HL-60 (cell line): Measurements from ENCODE around the gene SSTR1.

Experiments
- DNase-seq, 2 experiments: peaks; one replicate each; pipeline ENCODE4 v3.0.0-alpha.2; 2010 to 2020; ENCODE audit warnings: low read depth in 1 of 2, low spot score in 1 of 2
- H3K27ac ChIP-seq: fragments of 250-450 bp; sonication (Bioruptor Pico); replicated peaks from 2 replicates; pipeline ENCODE4 v1.5.1; 2020; ENCODE audit warnings: mild to moderate bottlenecking, moderate library complexity
- H3K27me3 ChIP-seq: fragments of 250-450 bp; sonication (Bioruptor Pico); 2 replicates; pipeline ENCODE4 v1.5.1; 2021; ENCODE audit warnings: mild to moderate bottlenecking, moderate library complexity; ENCODE audit not compliant: insufficient read depth, poor library complexity, severe bottlenecking
- H3K4me3 ChIP-seq: replicated peaks from 2 replicates; pipeline ENCODE4 v1.5.1; 2011; ENCODE audit warnings: mild to moderate bottlenecking, control low read depth, low read length; ENCODE audit not compliant: insufficient read depth
- CTCF ChIP-seq: IDR thresholded peaks from one replicate; pipeline ENCODE4 v1.5.1; 2011; ENCODE audit warnings: low read length, control low read depth, inconsistent platforms; ENCODE audit not compliant: insufficient read depth
- GABPA ChIP-seq: IDR thresholded peaks from 2 replicates; pipeline ENCODE4 v1.6.1; 2012; ENCODE audit warnings: low read depth
- POLR2AphosphoS5 ChIP-seq: IDR thresholded peaks from 2 replicates; pipeline ENCODE4 v1.6.1; 2012; ENCODE audit warnings: low read depth
- REST ChIP-seq: IDR thresholded peaks from 2 replicates; pipeline ENCODE4 v1.6.1; 2012; ENCODE audit warnings: low read depth; ENCODE audit not compliant: insufficient replicate concordance
- SPI1 ChIP-seq: IDR thresholded peaks from 2 replicates; pipeline ENCODE4 v1.6.1; 2012; ENCODE audit warnings: low read depth, mild to moderate bottlenecking, borderline replicate concordance

SSTR1 gene

GRCh38 chr14:38205949-38206665 lies 1.6 kb upstream of the SSTR1 start:
- TF ChIP-seq REST (no peak), GABPA (no peak), POLR2AphosphoS5 (no peak), CTCF (no peak), SPI1 (no peak)
- Histone ChIP-seq H3K27ac (no peak overlapping the region), H3K4me3 (no peak overlapping the region), H3K27me3 (peaks cover 8% of the 10 kb centered on the region)
- no peak for DNase-seq

GRCh38 chr14:38206689-38207376 lies 871 bp upstream of the SSTR1 start:
- DNase-seq = no peak
- TF ChIP-seq POLR2AphosphoS5 (no peak), GABPA (no peak), REST (no peak), CTCF (no peak), SPI1 (no peak)
- H3K27me3 ChIP-seq = peaks cover 13% of the 10 kb centered on the region
- H3K27ac ChIP-seq = no peak overlapping the region
- H3K4me3 ChIP-seq = no peak overlapping the region

GRCh38 chr14:38207377-38207735 lies 348 bp upstream of the SSTR1 start:
- DNase-seq = no peak
- Histone ChIP-seq H3K27ac (no peak overlapping the region), H3K4me3 (no peak overlapping the region), H3K27me3 (peaks cover 17% of the 10 kb centered on the region)
- TF ChIP-seq CTCF (no peak), POLR2AphosphoS5 (no peak), REST (no peak), SPI1 (no peak)
